Rectal smooth muscle tissue (tissue), 1 donor: ENCODE measurements around the gene GPR78.

Experiments used
- H3K27ac ChIP-seq: one replicate; pipeline ENCODE4 v1.7.0; 2013; ENCODE audit warnings: low read depth, low read length, inconsistent platforms
- H3K27me3 ChIP-seq: one replicate; pipeline ENCODE4 v1.7.0; 2013; ENCODE audit warnings: low read length; ENCODE audit not compliant: control insufficient read depth, insufficient read depth
- H3K36me3 ChIP-seq: one replicate; pipeline ENCODE4 v1.7.0; 2013; ENCODE audit warnings: low read length; ENCODE audit not compliant: control insufficient read depth, insufficient read depth
- H3K4me1 ChIP-seq: one replicate; pipeline ENCODE4 v1.7.0; 2013; ENCODE audit warnings: low read length; ENCODE audit not compliant: control insufficient read depth, insufficient read depth
- H3K4me3 ChIP-seq: one replicate; pipeline ENCODE4 v1.7.0; 2013; ENCODE audit warnings: low read length
- H3K9ac ChIP-seq: one replicate; pipeline ENCODE4 v1.7.0; 2013; ENCODE audit warnings: low read length

GPR78 gene

DNA sequence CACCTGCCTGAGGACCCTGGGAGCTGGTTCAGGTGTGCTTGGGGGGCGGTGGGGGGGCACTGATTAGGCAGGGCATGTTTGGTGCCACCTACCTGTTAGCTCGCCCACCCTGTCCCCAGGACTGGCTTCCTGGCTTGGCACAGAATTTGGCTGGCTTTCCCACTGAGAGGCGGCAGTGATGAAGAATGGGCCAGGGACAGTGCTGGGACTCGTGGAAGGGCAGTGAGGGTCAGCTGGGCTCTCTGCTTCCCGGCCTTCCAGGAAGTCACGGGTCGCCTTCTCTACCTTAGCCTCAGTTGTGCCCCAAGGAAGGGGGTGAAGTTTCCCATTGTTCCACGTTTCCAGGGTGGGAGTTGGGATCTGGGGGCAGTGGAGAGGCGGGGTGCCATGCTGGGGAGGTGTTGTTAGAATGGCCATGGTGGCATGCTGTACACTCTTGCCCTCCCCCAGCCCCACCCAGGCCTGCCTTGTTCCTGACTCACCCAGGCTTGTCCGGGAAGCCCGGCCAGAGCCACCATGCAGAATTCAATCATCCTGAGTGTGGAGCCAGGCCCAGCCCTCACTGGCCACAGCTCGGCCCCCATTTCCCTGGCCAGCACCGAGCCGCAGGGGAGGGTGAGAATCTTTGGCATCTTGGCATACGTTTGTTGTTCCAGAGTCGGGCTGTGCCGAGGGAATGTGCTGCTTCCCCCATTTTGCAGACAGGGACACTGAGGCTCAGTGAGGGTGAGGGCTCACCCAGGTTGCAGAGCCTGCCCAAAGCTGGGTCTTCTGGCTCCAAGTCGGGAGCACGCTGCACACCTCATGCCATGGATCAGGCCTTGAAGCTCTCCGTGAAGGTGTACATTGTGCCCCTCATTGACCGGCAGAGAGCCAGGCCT lies 21.9 kb upstream of the GPR78 start:
- Histone ChIP-seq H3K27me3 (no peaks in the 10 kb centered on the region), H3K9ac (no peak overlapping the region), H3K36me3 (no peaks in the 10 kb centered on the region), H3K4me3 (no peak overlapping the region), H3K27ac (no peak overlapping the region), H3K4me1 (no peaks in the 10 kb centered on the region)

- H3K9ac ChIP-seq, result no peak overlapping the region
- H3K4me3 ChIP-seq, result no peak overlapping the region
- no peaks in the 10 kb centered on the region for H3K36me3 ChIP-seq
- no peak overlapping the region for H3K27ac ChIP-seq
- no peaks in the 10 kb centered on the region for H3K27me3 ChIP-seq
- H3K4me1 ChIP-seq, result no peaks in the 10 kb centered on the region
These were observed 21.2 kb upstream of the GPR78 start for GRCh38 chr4:8559011-8559410.

DNA sequence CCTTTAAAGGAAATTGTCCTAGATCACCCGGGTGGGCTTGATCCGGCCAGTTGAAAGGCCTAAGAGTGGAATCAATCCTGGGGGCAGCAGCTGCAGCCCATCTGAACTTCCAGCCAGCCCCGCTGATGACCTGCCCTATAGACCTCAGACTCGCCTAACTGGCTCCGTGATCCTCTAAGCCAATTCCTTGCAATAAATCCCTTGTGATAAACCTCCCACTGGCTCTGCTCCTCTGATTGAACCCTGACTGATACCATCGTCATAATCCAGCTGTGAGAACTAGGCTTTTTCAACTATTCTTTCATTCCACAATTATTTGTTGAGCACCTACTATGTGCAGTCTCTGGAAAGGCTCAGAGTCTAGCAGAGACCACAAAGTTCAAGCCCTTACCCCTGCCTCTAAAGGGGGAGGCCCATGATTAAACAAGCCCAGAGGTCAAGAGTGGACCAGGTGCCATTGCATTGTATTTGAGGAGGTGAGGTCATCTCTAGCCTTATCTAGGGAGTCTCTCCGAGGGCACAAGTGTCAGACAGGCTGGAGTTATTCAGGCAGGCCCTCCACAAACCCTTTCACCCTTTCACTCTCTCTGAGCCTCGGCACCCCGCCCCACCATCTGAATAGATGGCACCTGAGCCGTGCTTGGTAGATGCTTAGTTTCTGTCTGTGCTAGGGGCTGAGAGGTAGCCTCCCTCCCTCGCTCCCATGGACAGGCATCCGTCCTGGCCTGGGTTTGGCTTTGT lies 20.5 kb upstream of the GPR78 start:
- no peaks in the 10 kb centered on the region for H3K27me3 ChIP-seq
- H3K36me3 ChIP-seq, result no peaks in the 10 kb centered on the region
- H3K27ac ChIP-seq, result no peak overlapping the region
- no peak overlapping the region for H3K9ac ChIP-seq
- H3K4me1 ChIP-seq, result no peaks in the 10 kb centered on the region
- H3K4me3 ChIP-seq, result no peak overlapping the region

GRCh38 chr4:8560265-8561047 lies 19.7 kb upstream of the GPR78 start:
- no peak overlapping the region for H3K27ac ChIP-seq
- no peaks in the 10 kb centered on the region for H3K36me3 ChIP-seq
- H3K4me1 ChIP-seq, result no peaks in the 10 kb centered on the region
- no peak overlapping the region for H3K9ac ChIP-seq
- H3K27me3 ChIP-seq, result no peaks in the 10 kb centered on the region
- H3K4me3 ChIP-seq, result no peak overlapping the region

GRCh38 chr4:8564595-8564994 lies 15.6 kb upstream of the GPR78 start:
- H3K27ac ChIP-seq, result no peak overlapping the region
- H3K36me3 ChIP-seq, result no peaks in the 10 kb centered on the region

GRCh38 chr4:8568068-8568668 lies 12.0 kb upstream of the GPR78 start:
- H3K4me3 ChIP-seq, result no peak overlapping the region
- no peaks in the 10 kb centered on the region for H3K27me3 ChIP-seq
- H3K4me1 ChIP-seq, result no peaks in the 10 kb centered on the region
- no peaks in the 10 kb centered on the region for H3K36me3 ChIP-seq
- H3K9ac ChIP-seq, result no peak overlapping the region
- no peak overlapping the region for H3K27ac ChIP-seq

More at GRCh38 chr4:8564595-8564994, 15.6 kb upstream of the GPR78 start:
- no peaks in the 10 kb centered on the region for H3K4me1 ChIP-seq
- no peaks in the 10 kb centered on the region for H3K27me3 ChIP-seq
- no peak overlapping the region for H3K4me3 ChIP-seq
- no peak overlapping the region for H3K9ac ChIP-seq

DNA sequence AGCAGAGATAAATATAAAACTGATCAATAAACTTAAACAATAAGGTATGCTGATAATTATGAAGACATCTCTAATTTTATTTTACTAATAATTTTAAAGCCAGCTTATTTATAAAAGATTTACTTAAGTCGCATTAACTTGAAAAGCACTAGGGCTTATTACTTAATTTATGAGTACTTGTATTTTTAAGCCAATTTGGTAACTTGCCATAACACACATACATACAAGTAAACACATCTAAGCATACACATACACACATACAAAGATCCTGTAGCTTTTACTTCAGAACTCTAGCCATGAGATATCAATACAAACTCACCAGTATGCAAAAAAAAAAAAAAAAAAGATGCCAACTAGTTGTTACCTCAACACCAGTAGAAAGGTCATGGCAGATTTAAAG lies 10.0 kb upstream of the GPR78 start:
- Histone ChIP-seq H3K4me1 (no peaks in the 10 kb centered on the region), H3K27ac (no peak overlapping the region), H3K27me3 (no peaks in the 10 kb centered on the region), H3K36me3 (no peaks in the 10 kb centered on the region), H3K9ac (no peak overlapping the region), H3K4me3 (no peak overlapping the region)

- H3K27ac ChIP-seq, result no peak overlapping the region
- H3K36me3 ChIP-seq, result no peaks in the 10 kb centered on the region
- H3K4me3 ChIP-seq, result no peak overlapping the region
- H3K4me1 ChIP-seq, result no peaks in the 10 kb centered on the region
- no peaks in the 10 kb centered on the region for H3K27me3 ChIP-seq
- no peak overlapping the region for H3K9ac ChIP-seq
These were observed 8.2 kb upstream of the GPR78 start for GRCh38 chr4:8571702-8572685.

DNA sequence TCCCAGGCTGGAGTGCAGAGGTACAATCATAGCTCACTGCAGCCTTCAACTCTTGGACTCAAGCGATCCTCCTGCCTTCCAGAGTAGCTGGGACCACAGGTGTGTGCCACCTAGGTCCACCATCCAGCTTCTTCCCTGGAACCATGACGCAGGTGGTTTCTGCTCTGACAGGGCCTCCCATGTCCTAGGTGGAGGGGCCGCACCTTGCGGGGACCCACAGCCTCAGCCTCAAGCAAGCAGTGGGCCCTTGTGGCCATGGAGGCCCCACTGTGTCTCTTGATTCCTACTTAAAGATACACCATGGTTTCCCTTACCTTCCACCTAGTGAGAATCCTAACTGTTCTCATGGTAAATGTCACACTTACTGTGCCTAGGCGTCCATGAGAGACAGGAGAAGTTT lies 6.9 kb upstream of the GPR78 start:
- no peaks in the 10 kb centered on the region for H3K27me3 ChIP-seq
- H3K4me1 ChIP-seq, result no peaks in the 10 kb centered on the region
- H3K9ac ChIP-seq, result no peak overlapping the region
- H3K36me3 ChIP-seq, result no peaks in the 10 kb centered on the region
- H3K4me3 ChIP-seq, result no peak overlapping the region
- no peak overlapping the region for H3K27ac ChIP-seq

GRCh38 chr4:8574796-8575370 lies 5.3 kb upstream of the GPR78 start:
- H3K9ac ChIP-seq, result no peak overlapping the region
- no peak overlapping the region for H3K27ac ChIP-seq
- H3K4me3 ChIP-seq, result no peak overlapping the region
- H3K4me1 ChIP-seq, result no peaks in the 10 kb centered on the region
- H3K27me3 ChIP-seq, result no peaks in the 10 kb centered on the region
- no peaks in the 10 kb centered on the region for H3K36me3 ChIP-seq

- no peaks in the 10 kb centered on the region for H3K4me1 ChIP-seq
- H3K9ac ChIP-seq, result no peak overlapping the region
- no peak overlapping the region for H3K27ac ChIP-seq
- H3K27me3 ChIP-seq, result no peaks in the 10 kb centered on the region
- H3K4me3 ChIP-seq, result no peak overlapping the region
- H3K36me3 ChIP-seq, result no peaks in the 10 kb centered on the region
These were observed 4.7 kb upstream of the GPR78 start for GRCh38 chr4:8575457-8575856.
